Hippocampal formation (tissue), 2 donors: ENCODE data around the gene SLAMF8.

ENCODE experiments used
- DNase-seq, 2 donors: peaks; one replicate each; lab custom pipeline; 2025; lab: John Stamatoyannopoulos, UW

SLAMF8 gene

DNA sequence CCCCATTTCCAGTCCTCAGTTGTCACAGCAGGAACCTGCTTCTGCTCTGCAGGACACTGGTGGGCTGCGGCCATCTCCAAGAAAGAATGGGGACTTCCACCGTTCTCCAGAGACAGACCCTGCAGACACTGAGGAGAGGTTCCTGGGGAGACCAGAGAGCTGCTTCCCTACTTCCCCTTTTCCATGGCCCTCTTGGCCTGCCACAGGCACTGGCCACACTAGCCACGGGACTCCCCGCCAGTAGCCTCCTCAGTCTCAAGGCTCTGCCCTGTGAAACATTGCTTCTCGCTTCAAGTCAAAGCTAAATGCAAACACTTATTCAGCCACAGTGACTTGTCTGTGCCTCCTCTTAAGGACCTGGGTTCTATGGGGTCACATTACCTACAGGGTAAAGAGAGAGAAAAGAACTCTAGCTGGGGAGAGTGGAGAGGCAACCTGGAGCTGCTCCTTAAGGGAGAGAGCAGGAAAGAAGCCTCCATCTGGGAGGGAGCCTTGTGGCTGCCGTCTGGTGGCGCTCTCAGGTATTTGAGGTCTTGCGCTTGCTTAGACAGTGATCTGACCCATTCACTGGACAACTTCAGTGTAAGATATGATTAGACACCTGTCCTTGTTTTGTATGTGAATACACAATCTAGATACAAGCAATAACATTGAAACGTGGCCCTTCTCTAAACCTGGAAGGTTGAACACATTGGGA, 5.4 kb upstream of the SLAMF8 start:
- DNase-seq: peak in 1 of 2 donors; percentile 18

DNA sequence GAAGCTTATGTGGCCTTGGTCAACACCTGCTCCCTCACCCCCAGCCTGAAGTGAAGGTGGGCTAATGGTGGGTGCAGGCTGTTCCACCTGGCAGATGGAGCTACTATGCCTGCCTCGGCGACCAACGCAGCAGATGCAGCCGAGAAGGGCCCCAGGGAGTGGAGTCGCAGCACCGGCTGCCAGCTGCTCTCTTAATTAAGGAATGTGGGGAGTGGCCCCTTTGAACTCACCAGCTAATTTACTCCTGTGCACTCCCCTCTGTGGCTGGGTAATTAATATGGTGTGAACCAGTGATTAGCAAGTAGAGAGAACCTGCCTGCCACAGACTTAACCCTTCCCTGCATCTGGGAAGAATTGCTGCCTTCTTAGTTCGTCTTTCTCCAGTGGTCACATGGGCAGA, 3.3 kb upstream of the SLAMF8 start:
- no peak for DNase-seq

DNA sequence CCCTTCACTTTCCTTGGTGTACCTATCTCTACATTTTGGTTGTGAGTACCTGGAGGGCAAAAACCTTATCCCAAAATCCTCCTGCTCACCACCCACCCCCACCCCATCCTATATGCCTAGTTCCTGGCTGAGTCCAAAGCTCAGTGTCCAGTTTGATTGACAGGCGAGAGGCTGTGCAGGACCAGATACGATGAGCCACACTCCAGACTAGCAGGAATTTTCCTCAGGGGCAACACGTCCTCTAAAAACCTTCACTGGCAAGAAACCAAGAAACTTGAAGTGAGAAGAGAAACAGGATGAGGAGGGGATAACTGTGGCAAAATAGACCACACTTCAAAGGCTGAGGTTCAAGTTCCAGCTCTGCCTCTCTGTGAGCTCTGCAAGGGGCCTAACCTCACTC, 1.1 kb upstream of the SLAMF8 start:
- no peak for DNase-seq

DNA sequence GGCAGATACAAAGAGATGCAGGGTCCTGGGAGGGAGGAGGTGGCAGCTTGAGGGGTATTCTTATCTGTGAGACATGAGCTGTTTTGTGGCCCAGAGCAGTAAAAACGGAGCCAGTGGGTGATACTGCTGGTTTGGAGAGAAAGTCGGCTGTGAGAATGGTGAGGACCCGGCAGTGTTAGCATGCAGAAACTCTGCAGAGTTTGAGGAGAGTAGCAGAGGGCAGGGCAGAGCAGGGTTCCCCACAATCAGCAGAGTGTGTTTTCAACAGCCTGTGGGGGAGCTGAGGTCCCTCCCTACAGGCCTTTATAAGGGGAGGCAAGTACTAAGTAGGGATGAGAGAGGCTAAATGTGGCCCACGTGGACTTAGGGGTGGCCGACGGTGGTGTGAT, 423 bp downstream of the SLAMF8 start:
- DNase-seq: no peak

DNA sequence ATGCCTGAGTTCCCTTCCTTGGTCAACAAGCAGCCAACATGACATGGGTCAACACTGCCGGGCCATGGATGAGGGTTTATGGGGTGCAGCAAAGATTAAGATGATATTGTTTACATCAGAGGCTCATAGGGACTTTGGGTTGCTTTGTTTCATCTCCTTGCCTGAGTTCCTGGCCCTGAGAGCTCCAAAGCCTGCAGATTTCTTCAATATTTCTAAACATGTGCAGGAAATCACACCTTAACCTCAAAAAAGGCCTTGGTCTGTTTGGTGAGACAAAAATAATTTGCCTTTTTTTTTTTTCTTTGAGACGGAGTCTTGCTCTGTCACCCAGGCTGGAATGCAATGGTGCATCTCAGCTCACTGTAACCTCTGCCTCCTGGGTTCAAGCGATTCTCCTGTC, 876 bp downstream of the SLAMF8 start:
- DNase-seq: no peak

DNA sequence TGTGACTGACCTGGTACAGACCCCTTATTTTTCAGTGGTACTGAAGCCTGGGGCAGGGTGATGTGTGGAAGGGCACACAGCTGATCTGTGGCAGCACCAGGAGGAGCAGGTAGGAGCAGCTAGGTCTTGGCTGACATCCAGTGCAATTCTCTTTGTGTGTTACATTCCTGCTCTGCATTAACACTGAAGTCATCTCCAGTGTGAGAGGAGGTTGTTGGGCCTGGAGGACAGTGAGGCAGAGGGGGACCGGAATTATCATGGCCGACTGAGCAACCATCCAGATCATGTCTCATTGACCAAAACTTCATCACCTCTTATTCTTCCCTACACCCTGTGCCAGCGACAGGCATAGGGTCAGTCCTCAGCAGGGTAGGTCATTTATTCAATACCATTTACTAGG, 1.5 kb downstream of the SLAMF8 start:
- no peak for DNase-seq

DNA sequence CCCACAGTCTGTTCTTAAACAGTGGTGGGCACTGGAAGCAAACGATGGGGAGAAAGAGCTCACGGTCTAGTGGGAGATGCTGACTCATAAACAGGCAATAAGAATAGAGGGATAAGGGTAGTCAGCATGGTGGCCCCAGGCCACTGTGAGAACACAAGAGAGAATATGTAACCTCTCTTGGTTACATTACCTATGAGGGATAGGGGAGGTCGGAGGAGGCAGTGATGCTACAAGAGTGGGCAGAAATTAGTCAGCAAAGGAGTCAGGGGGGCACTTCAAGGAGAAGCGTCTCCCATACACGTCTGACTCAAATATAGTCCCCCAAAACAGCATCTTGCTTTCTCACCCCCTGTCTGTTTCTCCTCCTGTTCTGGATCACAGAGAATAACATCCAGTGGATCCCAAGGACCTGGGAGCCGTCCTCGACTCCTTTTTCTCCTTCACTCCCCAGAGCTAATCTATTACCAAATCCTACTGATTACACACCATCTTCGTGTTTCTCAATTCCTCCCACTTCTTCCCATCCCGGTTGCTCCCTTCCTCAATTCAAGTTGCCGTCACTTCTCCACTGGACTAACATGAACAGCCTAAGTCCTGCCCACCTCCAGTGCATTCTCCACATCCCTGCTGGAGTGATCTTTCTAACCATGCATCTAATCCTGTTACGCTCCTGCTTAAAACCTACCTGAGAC, 2.1 kb downstream of the SLAMF8 start:
- no peak for DNase-seq

DNA sequence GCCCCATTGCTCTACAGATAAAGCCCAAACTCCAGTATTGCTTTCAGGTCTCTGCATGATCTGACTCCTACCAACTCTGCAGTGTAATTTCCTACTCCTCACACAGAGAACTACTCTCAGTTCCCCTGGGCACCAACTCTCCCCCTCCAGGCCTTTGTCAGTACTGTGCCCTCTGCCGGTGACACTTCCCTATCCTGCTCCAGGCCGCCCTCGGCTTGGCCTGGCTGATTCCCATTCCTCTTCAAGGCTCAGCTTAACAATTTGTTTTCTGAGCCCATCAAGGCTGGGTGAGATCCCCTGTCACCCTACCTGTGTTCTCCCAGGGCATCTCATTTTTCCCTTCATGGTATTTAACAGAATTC, 2.6 kb downstream of the SLAMF8 start:
- DNase-seq: peak; percentile 23 to 33

DNA sequence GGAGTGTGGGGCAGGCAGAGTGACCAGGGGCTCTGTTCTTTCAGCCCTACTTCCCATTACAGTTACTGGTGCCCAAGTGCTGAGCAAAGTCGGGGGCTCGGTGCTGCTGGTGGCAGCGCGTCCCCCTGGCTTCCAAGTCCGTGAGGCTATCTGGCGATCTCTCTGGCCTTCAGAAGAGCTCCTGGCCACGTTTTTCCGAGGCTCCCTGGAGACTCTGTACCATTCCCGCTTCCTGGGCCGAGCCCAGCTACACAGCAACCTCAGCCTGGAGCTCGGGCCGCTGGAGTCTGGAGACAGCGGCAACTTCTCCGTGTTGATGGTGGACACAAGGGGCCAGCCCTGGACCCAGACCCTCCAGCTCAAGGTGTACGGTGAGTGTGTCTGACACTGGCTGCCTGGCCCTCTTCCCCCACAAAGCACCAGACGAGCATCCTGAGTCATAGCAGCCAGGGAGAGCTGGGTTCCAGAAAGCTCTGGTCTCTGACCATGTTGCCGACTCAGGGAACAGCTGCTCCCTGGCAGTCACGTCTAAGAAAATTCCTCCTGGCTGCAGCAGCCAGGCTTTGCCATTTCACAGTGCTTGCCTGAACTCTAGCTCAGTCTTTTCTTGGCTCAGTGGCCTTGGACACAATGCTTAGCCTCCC, 3.3 kb downstream of the SLAMF8 start:
- no peak for DNase-seq

DNA sequence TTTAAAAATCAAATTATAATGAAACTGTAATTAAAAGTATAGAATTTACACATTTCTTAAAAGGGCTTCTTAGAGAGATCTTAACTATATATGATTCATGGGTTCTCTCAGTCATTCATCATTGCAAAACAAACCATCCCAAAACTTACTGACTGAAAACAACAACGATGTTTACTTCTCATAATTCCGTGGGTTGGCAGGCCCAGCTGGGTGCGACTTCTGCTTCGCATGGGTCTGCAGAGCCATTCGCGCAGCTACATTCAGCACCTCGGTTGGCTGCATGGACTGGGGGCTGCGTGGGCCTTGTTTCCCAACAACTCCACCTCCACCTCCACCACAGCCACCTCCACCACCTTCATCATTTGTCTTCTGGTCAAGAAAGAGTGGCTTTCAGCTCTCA, 4.0 kb downstream of the SLAMF8 start:
- DNase-seq: no peak

DNA sequence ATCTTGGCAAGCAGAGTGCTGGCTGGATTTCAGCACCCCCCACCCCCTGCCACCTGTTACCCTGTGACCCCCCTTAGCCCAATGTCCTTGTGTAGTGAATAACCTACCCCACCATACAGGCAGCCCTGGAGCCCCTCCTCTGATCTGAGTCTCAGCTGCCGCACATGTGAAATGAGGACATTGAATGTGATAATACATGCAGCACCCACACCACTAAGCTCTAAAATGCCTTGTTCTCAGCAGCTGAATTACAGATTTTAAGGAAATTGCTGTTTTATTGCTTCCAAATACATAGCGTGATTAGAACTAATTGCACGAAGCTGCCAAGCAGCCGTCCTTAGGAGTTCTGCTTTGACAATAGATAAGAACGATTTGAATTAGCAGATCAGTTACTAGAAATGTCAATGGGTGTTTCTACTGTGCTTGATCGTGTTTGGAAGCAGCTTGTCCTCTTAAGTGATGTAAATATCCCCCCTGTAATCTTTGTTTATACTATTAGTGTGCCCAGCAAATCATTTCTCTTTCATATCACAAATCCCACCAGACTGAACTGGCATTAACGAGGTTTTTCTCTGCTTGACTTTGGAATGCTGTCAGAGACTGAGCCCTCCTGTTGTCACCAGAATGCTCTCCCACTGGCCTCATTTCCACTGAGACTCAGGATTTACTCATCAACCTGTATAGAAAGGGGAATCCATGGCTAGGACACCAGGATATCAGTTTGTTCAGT, 4.9 kb downstream of the SLAMF8 start:
- no peak for DNase-seq

DNA sequence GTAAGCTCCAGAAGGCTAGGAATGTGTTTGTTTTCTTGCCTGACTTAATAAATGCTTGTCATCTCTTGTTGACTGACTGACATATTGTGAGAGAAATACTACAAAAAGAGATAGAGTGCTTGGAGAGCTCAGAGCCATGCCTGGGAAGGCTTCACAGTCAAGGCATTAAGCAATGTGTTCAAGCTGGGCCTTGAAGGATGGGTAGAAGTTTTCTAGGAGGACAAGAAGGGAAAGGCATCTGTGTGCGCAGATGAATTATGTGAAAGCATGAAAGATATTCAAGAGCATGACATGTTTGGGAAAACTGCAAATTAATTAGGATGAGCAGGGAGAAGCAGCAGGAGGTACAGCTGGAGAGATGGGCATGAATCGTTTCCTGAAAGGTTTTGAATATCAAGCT, 5.6 kb downstream of the SLAMF8 start:
- no peak for DNase-seq

DNA sequence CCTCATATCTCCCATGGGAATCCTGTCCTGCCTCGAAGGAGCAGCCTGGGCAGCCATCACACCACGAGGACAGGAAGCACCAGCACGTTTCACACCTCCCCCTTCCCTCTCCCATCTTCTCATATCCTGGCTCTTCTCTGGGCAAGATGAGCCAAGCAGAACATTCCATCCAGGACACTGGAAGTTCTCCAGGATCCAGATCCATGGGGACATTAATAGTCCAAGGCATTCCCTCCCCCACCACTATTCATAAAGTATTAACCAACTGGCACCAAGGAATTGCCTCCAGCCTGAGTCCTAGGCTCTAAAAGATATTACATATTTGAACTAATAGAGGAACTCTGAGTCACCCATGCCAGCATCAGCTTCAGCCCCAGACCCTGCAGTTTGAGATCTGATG, 8.7 kb downstream of the SLAMF8 start:
- DNase-seq: no peak

DNA sequence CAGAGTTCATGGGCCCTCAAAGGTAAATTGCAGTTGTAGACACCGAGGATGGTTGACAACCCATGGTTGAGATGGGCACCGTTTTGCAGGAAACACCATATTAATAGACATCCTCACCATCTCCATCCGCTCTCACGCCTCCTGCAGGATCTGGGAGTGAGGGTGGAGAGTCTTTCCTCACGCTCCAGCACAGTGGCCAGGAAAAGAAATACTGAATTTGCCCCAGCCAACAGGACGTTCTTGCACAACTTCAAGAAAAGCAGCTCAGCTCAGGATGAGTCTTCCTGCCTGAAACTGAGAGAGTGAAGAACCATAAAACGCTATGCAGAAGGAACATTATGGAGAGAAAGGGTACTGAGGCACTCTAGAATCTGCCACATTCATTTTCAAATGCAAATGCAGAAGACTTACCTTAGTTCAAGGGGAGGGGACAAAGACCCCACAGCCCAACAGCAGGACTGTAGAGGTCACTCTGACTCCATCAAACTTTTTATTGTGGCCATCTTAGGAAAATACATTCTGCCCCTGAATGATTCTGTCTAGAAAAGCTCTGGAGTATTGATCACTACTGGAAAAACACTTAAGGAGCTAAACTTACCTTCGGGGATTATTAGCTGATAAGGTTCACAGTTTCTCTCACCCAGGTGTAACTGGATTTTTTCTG, 9.3 kb downstream of the SLAMF8 start:
- no peak for DNase-seq

DNA sequence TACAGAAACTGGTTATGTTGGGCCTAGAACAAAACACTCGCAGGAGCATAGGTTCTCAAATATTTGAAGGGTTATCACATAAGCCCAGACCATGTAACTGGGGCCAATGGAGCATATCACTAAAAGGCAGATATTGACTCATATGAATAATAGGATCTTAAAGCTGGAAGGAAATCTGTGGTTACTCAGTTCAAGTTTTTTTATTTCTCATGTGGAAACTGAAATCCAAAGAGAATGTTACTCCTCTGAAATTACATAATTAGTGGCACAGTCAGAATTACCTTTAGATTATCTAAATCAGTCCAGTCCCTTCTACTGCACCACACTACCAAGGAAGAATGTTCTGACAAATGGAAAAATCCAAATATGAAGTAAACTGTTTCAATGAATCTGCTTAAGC, 12.0 kb downstream of the SLAMF8 start:
- DNase-seq: no peak

DNA sequence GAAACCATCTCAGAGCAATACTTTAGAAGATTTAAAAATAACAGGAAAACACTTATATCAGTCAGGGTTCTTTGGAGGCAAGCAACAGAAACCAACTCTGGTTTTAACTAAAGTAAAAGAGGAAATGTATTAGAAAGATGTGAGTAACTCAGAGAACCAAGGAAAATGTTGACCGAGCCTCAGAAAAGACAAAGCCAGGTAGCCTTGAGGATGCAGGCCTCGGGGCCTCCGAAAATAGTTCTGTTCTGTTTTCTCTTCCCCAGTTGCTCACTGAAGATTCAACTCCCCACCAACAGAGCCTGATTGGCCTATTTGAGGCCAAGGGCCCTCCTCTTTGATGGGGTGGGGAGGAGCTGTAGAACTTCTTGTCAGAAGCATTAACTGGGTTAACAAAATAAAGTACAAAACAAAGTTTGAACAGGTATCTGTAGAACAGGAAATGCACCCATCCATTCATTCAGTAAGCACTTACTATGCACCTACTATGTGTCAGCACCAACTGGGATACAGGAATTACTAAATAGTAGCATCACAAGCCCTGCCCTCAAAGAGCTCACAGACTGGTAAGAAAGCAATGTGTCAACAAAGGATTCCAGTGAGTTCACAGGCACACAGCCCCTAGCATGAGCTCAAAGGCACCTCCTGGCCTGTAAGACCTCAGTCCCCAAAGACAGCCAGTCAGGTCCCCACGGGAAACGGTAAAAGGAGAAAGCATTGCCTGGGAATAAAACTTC, 12.6 kb downstream of the SLAMF8 start:
- no peak for DNase-seq

DNA sequence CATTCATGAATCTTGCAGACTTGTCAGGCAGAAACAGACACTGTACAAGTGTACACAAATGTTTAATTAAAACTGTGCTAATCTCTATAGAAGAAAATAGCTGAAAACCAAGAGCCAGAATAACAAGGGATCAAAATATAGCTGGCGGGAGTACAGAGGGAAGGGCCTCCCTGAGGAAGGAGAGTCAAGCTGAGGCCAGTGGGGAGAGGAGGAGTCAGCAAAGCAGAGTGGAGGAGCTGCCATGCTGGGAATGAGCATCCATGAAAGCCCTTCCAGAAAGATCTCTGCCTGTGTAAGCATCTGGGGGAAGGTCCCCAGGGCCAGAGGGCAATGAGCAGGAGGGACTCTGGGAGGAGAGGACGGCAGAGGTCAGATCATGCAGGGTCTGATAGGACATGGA, 15.1 kb downstream of the SLAMF8 start:
- no peak for DNase-seq

DNA sequence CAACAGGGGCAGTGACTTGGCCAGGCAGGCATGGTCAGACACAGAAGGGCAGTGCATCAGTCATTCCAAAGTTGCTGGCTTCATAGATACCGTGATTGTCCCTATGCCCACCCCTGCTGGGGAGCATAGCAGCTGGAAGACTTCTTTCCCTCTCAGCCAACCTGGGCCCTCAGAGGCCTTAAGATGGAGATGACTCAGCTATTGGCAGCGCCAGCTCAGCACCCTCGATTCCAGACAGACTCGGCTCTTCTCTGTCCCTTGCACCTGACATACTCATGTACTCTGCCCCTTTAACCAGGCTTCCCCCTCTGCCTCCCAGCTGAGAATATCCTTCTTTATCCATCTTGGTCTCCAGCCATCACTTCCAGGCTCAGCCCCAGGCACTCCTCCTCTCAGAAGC, 16.8 kb downstream of the SLAMF8 start:
- DNase-seq: no peak

DNA sequence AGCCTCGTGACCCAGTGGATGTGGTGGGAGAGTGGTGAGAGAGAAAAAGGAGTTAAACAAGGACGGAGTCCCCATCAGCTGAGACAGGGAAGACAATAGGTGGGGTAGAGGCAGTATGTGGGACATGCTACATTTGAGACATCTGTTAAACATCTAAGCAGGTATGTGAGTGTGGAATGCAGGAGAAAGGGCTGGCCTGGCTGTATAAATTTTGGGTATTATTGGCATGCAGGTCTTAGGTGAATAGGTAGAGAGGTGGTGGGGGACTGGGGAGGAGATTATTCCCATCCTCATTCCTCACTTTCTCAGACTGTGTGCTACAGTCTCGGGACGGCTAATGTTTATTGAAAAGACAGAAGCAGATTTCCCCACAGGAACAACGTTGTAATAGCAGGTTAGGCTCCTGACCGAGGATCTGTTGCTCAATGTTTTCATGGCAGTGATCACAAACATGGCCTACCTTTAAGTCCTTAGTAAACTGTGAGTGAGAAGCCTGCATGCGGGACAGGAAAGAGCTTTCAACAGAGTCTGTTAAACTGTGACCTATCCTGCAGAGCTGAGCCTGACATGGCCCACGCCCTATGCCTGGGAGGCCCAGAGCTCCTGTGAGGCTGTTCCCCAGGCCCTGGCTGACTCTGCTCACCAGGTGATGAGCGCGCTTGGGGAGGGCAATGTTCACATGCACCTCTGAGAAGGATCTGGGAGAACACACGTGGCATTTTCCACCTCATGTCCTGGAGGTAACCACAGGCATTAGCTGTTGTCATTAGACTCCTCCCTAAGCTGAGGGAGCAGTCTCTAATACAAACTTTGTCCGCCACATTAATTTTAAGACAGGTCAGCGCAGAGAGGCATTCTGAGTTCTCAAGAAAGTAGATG, 19.3 kb downstream of the SLAMF8 start:
- no peak for DNase-seq

DNA sequence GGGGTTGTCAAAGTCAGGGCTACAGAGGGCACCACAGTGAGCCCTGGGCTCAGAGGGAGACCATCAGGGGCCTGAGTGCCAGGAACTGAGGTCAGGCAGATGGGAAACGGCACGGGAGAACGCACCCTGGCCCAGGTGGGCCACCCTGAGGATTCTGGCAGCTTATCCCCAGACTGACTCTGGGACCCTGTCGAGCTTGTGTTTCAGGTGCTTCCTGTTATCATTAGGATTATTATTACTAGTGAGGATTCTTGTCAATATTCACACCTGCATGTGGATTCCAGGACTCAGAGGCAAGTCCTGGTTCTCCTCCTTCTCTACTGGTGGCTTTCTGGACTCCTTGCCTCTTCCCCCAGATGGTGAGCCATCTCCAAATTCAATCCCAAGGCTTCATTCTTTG, 20.6 kb downstream of the SLAMF8 start:
- no peak for DNase-seq

DNA sequence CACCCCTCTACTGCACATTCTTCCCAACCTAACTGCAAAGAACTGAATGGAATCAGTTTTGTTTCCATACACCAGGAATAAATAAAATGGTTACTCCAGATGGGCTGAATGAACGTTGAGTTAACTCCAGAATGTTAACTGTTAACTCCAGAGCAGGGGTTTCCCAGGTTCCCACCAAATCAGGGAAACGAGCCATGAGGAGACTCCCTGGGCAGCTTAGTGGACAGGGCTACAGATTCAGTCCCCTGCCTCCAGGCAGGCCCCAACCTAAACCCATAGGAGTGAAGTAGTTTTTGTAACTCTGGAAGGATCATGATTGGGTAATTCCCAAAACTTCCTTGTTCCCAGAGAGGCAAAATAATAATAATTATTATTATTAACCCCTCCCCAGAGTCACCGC, 21.7 kb downstream of the SLAMF8 start:
- no peak for DNase-seq
